ENCODE measurements around the gene ELOA2.
"Not testable (repeated sequence)": the region's sequence is repeated elsewhere in the genome, so short reads cannot be mapped to it uniquely, and the experiment has no call there.

The ELOA2 gene

GRCh38 chr18:47020757-47021156 is 14.7 kb downstream of the ELOA2 start:
- not testable (repeated sequence) for DNase-seq (ENCODE audit: low spot score)

GRCh38 chr18:47019870-47020269 is 15.6 kb downstream of the ELOA2 start:
- DNase-seq (ENCODE audit: low spot score): not testable (repeated sequence)
